ENCODE measurements around the gene PLPPR5. TPM values are rescaled to one million over a fixed set of nuclear protein-coding genes. Genes with fewer than 3 reads are reported as not detected.

PLPPR5 gene
- total RNA-seq, 4 donors from 2014 or later, result not detected

DNA sequence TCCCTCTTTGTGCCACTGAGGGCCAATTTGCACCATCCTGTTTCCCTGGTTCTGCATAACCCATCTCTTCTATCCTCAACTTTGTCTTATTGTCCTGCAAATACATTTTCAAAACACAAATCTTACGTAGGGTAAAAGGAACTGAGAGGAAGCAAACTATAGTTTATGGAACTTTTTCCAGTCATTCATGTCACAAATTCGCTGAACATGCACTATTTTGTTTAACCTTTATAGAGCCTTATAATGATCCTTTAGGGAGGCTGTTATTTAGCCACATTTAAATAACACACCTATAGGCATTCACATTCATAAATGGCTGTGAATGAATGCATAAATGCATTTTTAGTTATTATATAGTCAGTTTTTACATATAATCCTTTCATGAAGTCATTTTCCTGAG lies 85.0 kb downstream of the PLPPR5 start:
- TF ChIP-seq POLR2AphosphoS5 (IDR thresholded peaks at IDR 0.05), result no peak
- WGBS, result 91% methylated on average over 2 of the region's 2 CpGs
- Histone ChIP-seq H3K27me3 (no peaks in the 10 kb centered on the region), H3K9me3 (no peaks in the 10 kb centered on the region), H3K4me3 (no peak overlapping the region), H3K36me3 (no peaks in the 10 kb centered on the region), H3K27ac (no peak overlapping the region), H3K4me1 (no peaks in the 10 kb centered on the region)
- DNase-seq (ENCODE audit: low spot score in 2 of 2), result no peak

DNA sequence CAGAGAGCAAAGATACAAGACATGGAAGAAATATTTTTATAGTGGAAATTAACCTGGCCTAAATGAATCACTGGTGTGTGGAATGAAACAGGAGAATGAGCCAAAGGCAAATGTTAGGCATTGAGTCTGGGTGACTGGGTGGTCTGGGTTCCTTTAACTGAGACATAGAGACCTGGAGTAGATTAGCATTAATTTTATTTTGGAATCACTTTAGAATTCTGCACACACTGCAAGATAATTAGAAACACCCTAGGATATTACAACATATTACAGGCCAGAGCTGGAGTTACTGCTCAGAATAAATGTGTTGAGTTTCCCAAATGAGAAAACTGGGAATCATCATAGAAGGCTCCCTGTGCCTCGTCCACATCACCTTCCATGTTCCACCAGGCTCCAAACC lies 85.5 kb downstream of the PLPPR5 start:
- DNase-seq (ENCODE audit: low spot score in 2 of 2), result no peak
- Histone ChIP-seq H3K4me3 (no peak overlapping the region), H3K27me3 (no peaks in the 10 kb centered on the region), H3K9me3 (no peaks in the 10 kb centered on the region), H3K36me3 (no peaks in the 10 kb centered on the region), H3K4me1 (no peaks in the 10 kb centered on the region), H3K27ac (no peak overlapping the region)
- 75% methylated on average over 1 of the region's 1 CpG for WGBS
- TF ChIP-seq, protein P1, sequence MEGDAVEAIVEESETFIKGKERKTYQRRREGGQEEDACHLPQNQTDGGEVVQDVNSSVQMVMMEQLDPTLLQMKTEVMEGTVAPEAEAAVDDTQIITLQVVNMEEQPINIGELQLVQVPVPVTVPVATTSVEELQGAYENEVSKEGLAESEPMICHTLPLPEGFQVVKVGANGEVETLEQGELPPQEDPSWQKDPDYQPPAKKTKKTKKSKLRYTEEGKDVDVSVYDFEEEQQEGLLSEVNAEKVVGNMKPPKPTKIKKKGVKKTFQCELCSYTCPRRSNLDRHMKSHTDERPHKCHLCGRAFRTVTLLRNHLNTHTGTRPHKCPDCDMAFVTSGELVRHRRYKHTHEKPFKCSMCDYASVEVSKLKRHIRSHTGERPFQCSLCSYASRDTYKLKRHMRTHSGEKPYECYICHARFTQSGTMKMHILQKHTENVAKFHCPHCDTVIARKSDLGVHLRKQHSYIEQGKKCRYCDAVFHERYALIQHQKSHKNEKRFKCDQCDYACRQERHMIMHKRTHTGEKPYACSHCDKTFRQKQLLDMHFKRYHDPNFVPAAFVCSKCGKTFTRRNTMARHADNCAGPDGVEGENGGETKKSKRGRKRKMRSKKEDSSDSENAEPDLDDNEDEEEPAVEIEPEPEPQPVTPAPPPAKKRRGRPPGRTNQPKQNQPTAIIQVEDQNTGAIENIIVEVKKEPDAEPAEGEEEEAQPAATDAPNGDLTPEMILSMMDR (IDR thresholded peaks at IDR 0.05), result no peak
- TF ChIP-seq POLR2AphosphoS5 (IDR thresholded peaks at IDR 0.05) (no peak), EP300 (IDR thresholded peaks at IDR 0.05) (no peak), POLR2A (IDR thresholded peaks at IDR 0.05) (no peak)

DNA sequence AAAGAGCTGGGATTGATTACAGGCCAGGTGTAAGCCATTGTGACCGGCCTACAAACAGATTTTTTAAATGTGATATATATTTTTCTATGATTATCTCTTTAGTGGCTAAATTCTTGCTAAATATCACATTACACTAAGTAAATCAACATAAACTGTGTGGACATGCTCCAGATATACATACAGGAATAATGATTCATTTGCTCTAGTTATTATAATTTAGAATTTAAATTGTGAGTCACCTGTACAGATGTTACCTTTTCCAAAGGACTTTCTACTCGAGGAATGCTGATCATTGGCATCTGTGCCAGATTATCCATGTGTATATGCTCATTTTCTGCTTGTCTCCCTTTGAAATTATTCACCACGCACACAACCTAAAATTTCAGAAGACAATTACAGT lies 90.1 kb downstream of the PLPPR5 start:
- H3K4me1 ChIP-seq, result no peaks in the 10 kb centered on the region
- no peaks in the 10 kb centered on the region for H3K36me3 ChIP-seq
- TF ChIP-seq POLR2AphosphoS5 (IDR thresholded peaks at IDR 0.05), result no peak
- no peak for TF ChIP-seq EP300 (IDR thresholded peaks at IDR 0.05)
- TF ChIP-seq POLR2A (IDR thresholded peaks at IDR 0.05), result no peak
- TF ChIP-seq, protein P1 (IDR thresholded peaks at IDR 0.05), result no peak
- no peak for DNase-seq (ENCODE audit: low spot score in 2 of 2)
- H3K27ac ChIP-seq, result no peak overlapping the region
- H3K9me3 ChIP-seq, result no peaks in the 10 kb centered on the region
- H3K4me3 ChIP-seq, result no peak overlapping the region
- H3K27me3 ChIP-seq, result no peaks in the 10 kb centered on the region
- 81% methylated on average over 3 of the region's 3 CpGs for WGBS

DNA sequence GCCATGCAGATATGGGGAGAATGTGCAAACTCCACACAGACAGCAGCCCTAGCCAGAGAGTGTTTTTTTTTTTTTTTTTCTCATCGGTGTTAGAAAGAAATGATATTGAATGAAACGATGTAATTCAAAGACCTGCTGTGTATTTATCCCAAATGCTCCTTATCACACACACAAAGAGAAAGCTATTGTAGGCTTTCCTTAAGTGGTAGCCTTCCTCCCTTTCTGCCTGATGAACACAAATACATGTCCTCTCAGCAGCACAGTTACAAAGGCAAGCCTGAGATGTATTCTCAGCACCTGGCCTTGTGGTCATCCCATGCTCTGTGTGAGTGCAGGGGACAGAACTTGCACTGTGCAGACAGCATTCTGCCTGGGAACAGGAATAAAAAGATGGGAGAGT lies 93.8 kb downstream of the PLPPR5 start:
- no peak for DNase-seq (ENCODE audit: low spot score in 2 of 2)
- 85% methylated on average over 2 of the region's 2 CpGs for WGBS
- Histone ChIP-seq H3K4me3 (no peak overlapping the region), H3K36me3 (no peaks in the 10 kb centered on the region), H3K4me1 (no peaks in the 10 kb centered on the region), H3K27ac (no peak overlapping the region), H3K27me3 (no peaks in the 10 kb centered on the region), H3K9me3 (no peaks in the 10 kb centered on the region)
- TF ChIP-seq EP300 (IDR thresholded peaks at IDR 0.05) (no peak), POLR2AphosphoS5 (IDR thresholded peaks at IDR 0.05) (no peak), POLR2A (IDR thresholded peaks at IDR 0.05) (no peak)
- TF ChIP-seq, protein P1 (IDR thresholded peaks at IDR 0.05), result no peak

DNA sequence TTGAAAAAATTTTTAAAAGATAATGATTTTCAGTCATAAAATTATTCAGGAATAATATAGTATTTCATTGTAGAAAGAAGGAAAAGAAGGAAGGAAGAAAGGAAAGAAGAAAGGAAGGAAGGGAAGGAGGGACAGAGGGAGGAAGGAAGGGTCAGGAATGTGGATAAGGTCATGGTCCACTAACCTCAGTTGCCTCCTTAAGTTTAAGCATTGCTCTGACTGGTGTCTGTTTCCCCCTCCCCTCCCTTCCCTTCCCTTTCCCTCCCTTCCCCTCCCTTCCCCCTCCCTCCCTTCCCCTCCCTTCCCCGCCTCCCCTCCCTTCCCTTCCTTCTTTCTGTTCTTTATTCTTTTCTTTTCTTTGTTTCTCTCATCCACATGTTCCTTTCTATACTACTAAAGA lies 95.7 kb downstream of the PLPPR5 start:
- Histone ChIP-seq H3K4me1 (no peaks in the 10 kb centered on the region), H3K36me3 (no peaks in the 10 kb centered on the region), H3K9me3 (no peaks in the 10 kb centered on the region), H3K4me3 (no peak overlapping the region), H3K27ac (no peak overlapping the region), H3K27me3 (no peaks in the 10 kb centered on the region)
- DNase-seq (ENCODE audit: low spot score in 2 of 2), result no peak
- TF ChIP-seq POLR2AphosphoS5 (IDR thresholded peaks at IDR 0.05), result no peak
- TF ChIP-seq, protein P1 (IDR thresholded peaks at IDR 0.05), result no peak
- TF ChIP-seq EP300 (IDR thresholded peaks at IDR 0.05), result no peak
- TF ChIP-seq POLR2A (IDR thresholded peaks at IDR 0.05), result no peak
- WGBS, result 77% methylated on average over 1 of the region's 1 CpG

DNA sequence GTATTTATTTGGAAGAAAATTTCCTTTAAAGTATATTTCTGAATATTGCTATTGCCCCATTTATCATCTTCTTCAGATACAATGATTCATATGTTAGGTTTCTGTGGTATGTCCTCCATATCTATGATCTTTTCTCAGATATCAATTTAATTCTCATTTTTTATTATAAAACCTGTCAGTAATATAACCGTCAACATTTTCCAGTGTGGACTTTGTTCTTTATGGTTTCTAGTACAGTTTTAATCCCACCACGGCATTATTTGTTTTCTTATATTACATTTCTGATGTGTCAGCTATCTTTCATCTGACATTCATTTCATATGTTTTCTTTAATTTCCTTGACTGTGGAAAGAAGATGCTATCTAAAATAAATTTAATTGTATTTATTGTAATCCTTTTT lies 97.9 kb downstream of the PLPPR5 start:
- WGBS, result 71% methylated on average over 2 of the region's 2 CpGs
- H3K36me3 ChIP-seq, result no peaks in the 10 kb centered on the region
- H3K27ac ChIP-seq, result no peak overlapping the region
- TF ChIP-seq, protein P1 (IDR thresholded peaks at IDR 0.05), result no peak
- TF ChIP-seq EP300 (IDR thresholded peaks at IDR 0.05) (no peak), POLR2A (IDR thresholded peaks at IDR 0.05) (no peak), POLR2AphosphoS5 (IDR thresholded peaks at IDR 0.05) (no peak)
- no peak for DNase-seq (ENCODE audit: low spot score in 2 of 2)
- no peaks in the 10 kb centered on the region for H3K4me1 ChIP-seq
- H3K9me3 ChIP-seq, result no peaks in the 10 kb centered on the region
- no peaks in the 10 kb centered on the region for H3K27me3 ChIP-seq
- H3K4me3 ChIP-seq, result no peak overlapping the region

Measured in suprapubic skin (tissue), 4 donors.